GM12878 (cell line): ENCODE measurements around the gene PRKAA1.

ENCODE experiments used
- CREM ChIP-seq: IDR thresholded peaks from 2 replicates; pipeline ENCODE4 v1.6.1; 2014; ENCODE audit warnings: antibody characterized with exemption, low read depth
- KDM1A ChIP-seq: fragments of 200-600 bp; sonication (generic); IDR thresholded peaks from 2 replicates; pipeline ENCODE4 v1.6.1; 2016; ENCODE audit warnings: borderline replicate concordance
- NRF1 ChIP-seq: conservative IDR thresholded peaks from 2 replicates; pipeline ENCODE4 v1.6.1; 2011; ENCODE audit warnings: mild to moderate bottlenecking, low read depth, low read length, improper control_type of control experiment
- SIN3A ChIP-seq: IDR thresholded peaks from 2 replicates; pipeline ENCODE4 v1.6.1; 2012; ENCODE audit warnings: low read depth, low read length, improper control_type of control experiment
- SMC3 ChIP-seq: IDR thresholded peaks from 2 replicates; pipeline ENCODE4 v1.6.1; 2011; ENCODE audit warnings: low read length, improper control_type of control experiment, borderline replicate concordance
- SPI1 ChIP-seq: IDR thresholded peaks from 2 replicates; pipeline ENCODE4 v1.6.1; 2011; ENCODE audit warnings: low read depth, mild to moderate bottlenecking, low read length, moderate library complexity, borderline replicate concordance; ENCODE audit not compliant: insufficient read depth
- YY1 ChIP-seq: IDR thresholded peaks from 2 replicates; pipeline ENCODE4 v1.6.1; 2011; ENCODE audit warnings: low read depth, mild to moderate bottlenecking, low read length
- ZNF24 ChIP-seq: fragments of 450-650 bp; IDR thresholded peaks from 2 replicates; pipeline ENCODE4 v1.6.1; 2017; ENCODE audit warnings: antibody characterized with exemption, mild to moderate bottlenecking
- ZSCAN29 ChIP-seq: fragments of 450-650 bp; IDR thresholded peaks from 2 replicates; pipeline ENCODE4 v1.6.1; 2017; ENCODE audit warnings: mild to moderate bottlenecking, moderate library complexity
- TF ChIP-seq, protein P1 (sequence below), 3 experiments: IDR thresholded peaks in 2 of 3; conservative IDR thresholded peaks in 1 of 3; 2 replicates each; pipeline ENCODE4 v1.5.1; 2011; ENCODE audit warnings: low read depth in 3 of 3, low read length in 3 of 3, mild to moderate bottlenecking in 3 of 3, control low read depth in 2 of 3, moderate library complexity in 2 of 3, inconsistent platforms in 1 of 3, mixed read lengths in 1 of 3; ENCODE audit not compliant: control insufficient read depth in 2 of 3, insufficient read depth in 1 of 3; ENCODE audit errors: extremely low read depth in 1 of 3
- TF ChIP-seq, protein P2 (sequence below): IDR thresholded peaks from 2 replicates; pipeline ENCODE4 v1.6.1; 2011; ENCODE audit warnings: mild to moderate bottlenecking, low read depth, low read length, moderate library complexity; ENCODE audit not compliant: insufficient replicate concordance
- TF ChIP-seq, protein P3 (sequence below): fragments of 450-650 bp; IDR thresholded peaks from 2 replicates; pipeline ENCODE4 v1.6.1; 2016; ENCODE audit warnings: mild to moderate bottlenecking, moderate library complexity, borderline replicate concordance

DNA sequence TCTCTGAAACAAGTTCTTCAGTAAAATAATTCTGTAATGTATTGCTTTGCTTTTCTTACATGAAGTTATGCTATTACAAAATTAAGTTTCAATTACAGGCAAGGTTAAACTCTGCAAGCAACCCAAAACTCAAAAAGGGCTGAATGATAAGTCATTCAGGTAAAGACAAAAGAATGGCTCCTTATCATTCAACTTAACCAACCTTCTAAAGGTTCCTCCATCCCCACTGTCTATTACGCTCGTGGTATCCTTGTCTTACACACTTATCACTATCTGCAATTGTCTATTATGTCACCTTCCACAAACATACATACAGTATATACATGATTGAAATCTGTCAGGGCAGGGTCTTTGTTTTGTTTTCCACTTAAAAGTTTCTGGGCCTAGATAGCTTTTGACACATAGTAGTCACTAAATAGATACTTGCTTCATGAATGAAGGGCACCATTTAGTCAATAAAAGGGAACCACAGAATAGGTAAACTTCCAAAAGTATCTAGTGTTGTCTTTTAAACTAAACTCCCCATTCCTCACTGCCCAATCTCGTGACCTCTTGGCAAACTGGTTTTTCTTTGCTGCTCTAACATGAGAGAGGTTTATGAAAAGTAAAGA is 30.0 kb upstream of the PRKAA1 start:
- TF ChIP-seq KDM1A (no peak), SPI1 (no peak), CREM (no peak), ZNF24 (no peak), ZSCAN29 (no peak), SIN3A (no peak), SMC3 (no peak), YY1 (no peak), NRF1 (no peak)
- TF ChIP-seq, protein P1, sequence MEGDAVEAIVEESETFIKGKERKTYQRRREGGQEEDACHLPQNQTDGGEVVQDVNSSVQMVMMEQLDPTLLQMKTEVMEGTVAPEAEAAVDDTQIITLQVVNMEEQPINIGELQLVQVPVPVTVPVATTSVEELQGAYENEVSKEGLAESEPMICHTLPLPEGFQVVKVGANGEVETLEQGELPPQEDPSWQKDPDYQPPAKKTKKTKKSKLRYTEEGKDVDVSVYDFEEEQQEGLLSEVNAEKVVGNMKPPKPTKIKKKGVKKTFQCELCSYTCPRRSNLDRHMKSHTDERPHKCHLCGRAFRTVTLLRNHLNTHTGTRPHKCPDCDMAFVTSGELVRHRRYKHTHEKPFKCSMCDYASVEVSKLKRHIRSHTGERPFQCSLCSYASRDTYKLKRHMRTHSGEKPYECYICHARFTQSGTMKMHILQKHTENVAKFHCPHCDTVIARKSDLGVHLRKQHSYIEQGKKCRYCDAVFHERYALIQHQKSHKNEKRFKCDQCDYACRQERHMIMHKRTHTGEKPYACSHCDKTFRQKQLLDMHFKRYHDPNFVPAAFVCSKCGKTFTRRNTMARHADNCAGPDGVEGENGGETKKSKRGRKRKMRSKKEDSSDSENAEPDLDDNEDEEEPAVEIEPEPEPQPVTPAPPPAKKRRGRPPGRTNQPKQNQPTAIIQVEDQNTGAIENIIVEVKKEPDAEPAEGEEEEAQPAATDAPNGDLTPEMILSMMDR (IDR thresholded peaks at IDR 0.05 in 2 of 3, conservative IDR thresholded peaks at IDR 0.05 in 1 of 3; ENCODE audit: control insufficient read depth in 2 of 3, extremely low read depth in 1 of 3, insufficient read depth in 1 of 3, low read depth in 3 of 3, low read length in 3 of 3), result no peak
- TF ChIP-seq, protein P2, sequence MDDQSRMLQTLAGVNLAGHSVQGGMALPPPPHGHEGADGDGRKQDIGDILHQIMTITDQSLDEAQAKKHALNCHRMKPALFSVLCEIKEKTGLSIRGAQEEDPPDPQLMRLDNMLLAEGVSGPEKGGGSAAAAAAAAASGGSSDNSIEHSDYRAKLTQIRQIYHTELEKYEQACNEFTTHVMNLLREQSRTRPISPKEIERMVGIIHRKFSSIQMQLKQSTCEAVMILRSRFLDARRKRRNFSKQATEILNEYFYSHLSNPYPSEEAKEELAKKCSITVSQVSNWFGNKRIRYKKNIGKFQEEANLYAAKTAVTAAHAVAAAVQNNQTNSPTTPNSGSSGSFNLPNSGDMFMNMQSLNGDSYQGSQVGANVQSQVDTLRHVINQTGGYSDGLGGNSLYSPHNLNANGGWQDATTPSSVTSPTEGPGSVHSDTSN, result no peak
- TF ChIP-seq, protein P3, sequence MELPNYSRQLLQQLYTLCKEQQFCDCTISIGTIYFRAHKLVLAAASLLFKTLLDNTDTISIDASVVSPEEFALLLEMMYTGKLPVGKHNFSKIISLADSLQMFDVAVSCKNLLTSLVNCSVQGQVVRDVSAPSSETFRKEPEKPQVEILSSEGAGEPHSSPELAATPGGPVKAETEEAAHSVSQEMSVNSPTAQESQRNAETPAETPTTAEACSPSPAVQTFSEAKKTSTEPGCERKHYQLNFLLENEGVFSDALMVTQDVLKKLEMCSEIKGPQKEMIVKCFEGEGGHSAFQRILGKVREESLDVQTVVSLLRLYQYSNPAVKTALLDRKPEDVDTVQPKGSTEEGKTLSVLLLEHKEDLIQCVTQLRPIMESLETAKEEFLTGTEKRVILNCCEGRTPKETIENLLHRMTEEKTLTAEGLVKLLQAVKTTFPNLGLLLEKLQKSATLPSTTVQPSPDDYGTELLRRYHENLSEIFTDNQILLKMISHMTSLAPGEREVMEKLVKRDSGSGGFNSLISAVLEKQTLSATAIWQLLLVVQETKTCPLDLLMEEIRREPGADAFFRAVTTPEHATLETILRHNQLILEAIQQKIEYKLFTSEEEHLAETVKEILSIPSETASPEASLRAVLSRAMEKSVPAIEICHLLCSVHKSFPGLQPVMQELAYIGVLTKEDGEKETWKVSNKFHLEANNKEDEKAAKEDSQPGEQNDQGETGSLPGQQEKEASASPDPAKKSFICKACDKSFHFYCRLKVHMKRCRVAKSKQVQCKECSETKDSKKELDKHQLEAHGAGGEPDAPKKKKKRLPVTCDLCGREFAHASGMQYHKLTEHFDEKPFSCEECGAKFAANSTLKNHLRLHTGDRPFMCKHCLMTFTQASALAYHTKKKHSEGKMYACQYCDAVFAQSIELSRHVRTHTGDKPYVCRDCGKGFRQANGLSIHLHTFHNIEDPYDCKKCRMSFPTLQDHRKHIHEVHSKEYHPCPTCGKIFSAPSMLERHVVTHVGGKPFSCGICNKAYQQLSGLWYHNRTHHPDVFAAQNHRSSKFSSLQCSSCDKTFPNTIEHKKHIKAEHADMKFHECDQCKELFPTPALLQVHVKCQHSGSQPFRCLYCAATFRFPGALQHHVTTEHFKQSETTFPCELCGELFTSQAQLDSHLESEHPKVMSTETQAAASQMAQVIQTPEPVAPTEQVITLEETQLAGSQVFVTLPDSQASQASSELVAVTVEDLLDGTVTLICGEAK, result no peak
